Glutamatergic neuron (in vitro differentiated cells): ENCODE data around the gene HID1. TPM values are rescaled to one million over a fixed set of nuclear protein-coding genes. Genes with fewer than 3 reads are reported as not detected.
A peak's percentile ranks its signal among the peaks of the same experiment; 100 is the strongest.

Experiments used
- DNase-seq: peaks from one replicate; pipeline ENCODE4 v3.0.0; 2022
- H3K27ac Mint-ChIP-seq: one replicate; pipeline ENCODE4 v1.8.0; 2020; ENCODE audit warnings: mild to moderate bottlenecking, mixed read lengths, inconsistent platforms; ENCODE audit not compliant: unreplicated experiment
- H3K27me3 Mint-ChIP-seq: one replicate; pipeline ENCODE4 v1.8.0; 2020; ENCODE audit warnings: mild to moderate bottlenecking, moderate library complexity, mixed read lengths, inconsistent platforms; ENCODE audit not compliant: unreplicated experiment
- H3K36me3 Mint-ChIP-seq: one replicate; pipeline ENCODE4 v1.8.0; 2020; ENCODE audit warnings: mild to moderate bottlenecking, mixed read lengths, inconsistent platforms; ENCODE audit not compliant: unreplicated experiment
- H3K4me1 Mint-ChIP-seq: one replicate; pipeline ENCODE4 v1.8.0; 2020; ENCODE audit warnings: mild to moderate bottlenecking, low read depth, mixed read lengths, inconsistent platforms; ENCODE audit not compliant: unreplicated experiment
- H3K4me3 Mint-ChIP-seq: one replicate; pipeline ENCODE4 v1.8.0; 2020; ENCODE audit warnings: mild to moderate bottlenecking, mixed read lengths, inconsistent platforms; ENCODE audit not compliant: unreplicated experiment
- H3K9me3 Mint-ChIP-seq: one replicate; pipeline ENCODE4 v1.8.0; 2020; ENCODE audit warnings: mild to moderate bottlenecking, moderate library complexity, mixed read lengths, inconsistent platforms; ENCODE audit not compliant: unreplicated experiment
- CTCF ChIP-seq: fragments of 200-600 bp; sonication (generic); IDR thresholded peaks from one replicate; pipeline ENCODE4 v1.5.0; 2021; ENCODE audit not compliant: partially characterized antibody, unreplicated experiment
- total RNA-seq: library from RNA; stranded (reverse); fragmentation: NEBNext Ultra II Directional; extraction: Animal tissue kit (Norgen Biotek cat#: 25700); gene quantifications from one replicate; pipeline ENCODE4 v1.2.1, GENCODE V29; 2021; ENCODE audit not compliant: unreplicated experiment

Gene HID1
- total RNA-seq, 1 donor from 2014 or later, result 106 TPM

- H3K27ac Mint-ChIP-seq, result no peak overlapping the region
- H3K9me3 Mint-ChIP-seq, result peaks cover 1% of the 10 kb centered on the region
- peaks cover 5% of the 10 kb centered on the region for H3K36me3 Mint-ChIP-seq
- H3K27me3 Mint-ChIP-seq, result peaks cover 24% of the 10 kb centered on the region
- peak; percentile 84 for DNase-seq
- TF ChIP-seq CTCF, result peak; percentile 99
- no peak overlapping the region for H3K4me3 Mint-ChIP-seq
- H3K4me1 Mint-ChIP-seq, result peaks cover 2% of the 10 kb centered on the region
Measured at GRCh38 chr17:74923538-74924249, 48.9 kb downstream of the HID1 start.

GRCh38 chr17:74922694-74923537 lies 49.6 kb downstream of the HID1 start, which contains the start of gene USH1G:
TSS of gene USH1G (minus strand) at chr17:74923255. CDS start at chr17:74923073, 182 bp downstream.
- no peak for DNase-seq
- peaks cover 21% of the 10 kb centered on the region for H3K27me3 Mint-ChIP-seq
- no peaks in the 10 kb centered on the region for H3K36me3 Mint-ChIP-seq

GRCh38 chr17:74922172-74922571 lies 50.4 kb downstream of the HID1 start:
- H3K4me1 Mint-ChIP-seq, result peaks cover 2% of the 10 kb centered on the region
- DNase-seq, result no peak
- H3K4me3 Mint-ChIP-seq, result no peak overlapping the region
- H3K27ac Mint-ChIP-seq, result no peak overlapping the region
- peaks cover 1% of the 10 kb centered on the region for H3K9me3 Mint-ChIP-seq
- TF ChIP-seq CTCF, result no peak
- peaks cover 21% of the 10 kb centered on the region for H3K27me3 Mint-ChIP-seq
- no peaks in the 10 kb centered on the region for H3K36me3 Mint-ChIP-seq

More at GRCh38 chr17:74922694-74923537, 49.6 kb downstream of the HID1 start, which contains the start of gene USH1G:
- Mint-ChIP-seq H3K4me1 (peaks cover 2% of the 10 kb centered on the region), H3K9me3 (no peaks in the 10 kb centered on the region), H3K27ac (no peak within 1 kb of the TSS), H3K4me3 (no peak within 1 kb of the TSS)
- TF ChIP-seq CTCF, result no peak

GRCh38 chr17:74921769-74922168 lies 50.8 kb downstream of the HID1 start:
- Mint-ChIP-seq H3K4me1 (peaks cover 2% of the 10 kb centered on the region), H3K4me3 (no peak overlapping the region), H3K27ac (no peak overlapping the region), H3K27me3 (peaks cover 21% of the 10 kb centered on the region), H3K36me3 (no peaks in the 10 kb centered on the region), H3K9me3 (peaks cover 1% of the 10 kb centered on the region)
- TF ChIP-seq CTCF, result no peak
- DNase-seq, result no peak
